ENCODE measurements around the gene STARD8.

DNA sequence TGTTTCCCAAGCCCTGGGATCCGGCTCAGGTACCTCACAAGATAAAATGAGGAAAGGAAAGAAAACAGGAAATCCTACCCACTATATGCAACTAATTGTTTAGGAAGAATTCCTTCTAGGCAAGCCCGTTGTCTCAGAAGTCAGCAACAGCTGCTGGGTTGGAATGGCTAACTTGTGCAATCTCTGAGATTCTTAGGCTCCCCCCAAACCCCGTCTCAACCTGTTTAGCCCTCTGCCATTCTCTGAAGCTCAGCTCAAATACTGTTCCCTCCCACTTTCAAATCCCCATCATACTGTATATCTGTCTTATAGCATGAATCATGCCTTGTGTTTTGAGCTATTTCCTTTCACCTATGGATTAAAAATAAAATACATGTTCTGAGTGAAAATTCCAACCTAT, 28.9 kb downstream of the STARD8 start:
- TF ChIP-seq ZFP3 (CRISPR knock-in tag; IDR thresholded peaks at IDR 0.05) (no peak), ZFP30 (CRISPR knock-in tag; IDR thresholded peaks at IDR 0.05) (no peak), ZC3H10 (CRISPR knock-in tag; IDR thresholded peaks at IDR 0.05) (no peak), TCF4 (CRISPR knock-in tag; IDR thresholded peaks at IDR 0.05; ENCODE audit: borderline replicate concordance) (no peak), TOX (CRISPR knock-in tag; IDR thresholded peaks at IDR 0.05; ENCODE audit: borderline replicate concordance) (no peak)
- TF ChIP-seq, protein P1, sequence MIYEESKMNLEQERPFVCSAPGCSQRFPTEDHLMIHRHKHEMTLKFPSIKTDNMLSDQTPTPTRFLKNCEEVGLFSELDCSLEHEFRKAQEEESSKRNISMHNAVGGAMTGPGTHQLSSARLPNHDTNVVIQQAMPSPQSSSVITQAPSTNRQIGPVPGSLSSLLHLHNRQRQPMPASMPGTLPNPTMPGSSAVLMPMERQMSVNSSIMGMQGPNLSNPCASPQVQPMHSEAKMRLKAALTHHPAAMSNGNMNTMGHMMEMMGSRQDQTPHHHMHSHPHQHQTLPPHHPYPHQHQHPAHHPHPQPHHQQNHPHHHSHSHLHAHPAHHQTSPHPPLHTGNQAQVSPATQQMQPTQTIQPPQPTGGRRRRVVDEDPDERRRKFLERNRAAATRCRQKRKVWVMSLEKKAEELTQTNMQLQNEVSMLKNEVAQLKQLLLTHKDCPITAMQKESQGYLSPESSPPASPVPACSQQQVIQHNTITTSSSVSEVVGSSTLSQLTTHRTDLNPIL (CRISPR knock-in tag; IDR thresholded peaks at IDR 0.05; ENCODE audit: low read depth): no peak
- TF ChIP-seq, protein P2, sequence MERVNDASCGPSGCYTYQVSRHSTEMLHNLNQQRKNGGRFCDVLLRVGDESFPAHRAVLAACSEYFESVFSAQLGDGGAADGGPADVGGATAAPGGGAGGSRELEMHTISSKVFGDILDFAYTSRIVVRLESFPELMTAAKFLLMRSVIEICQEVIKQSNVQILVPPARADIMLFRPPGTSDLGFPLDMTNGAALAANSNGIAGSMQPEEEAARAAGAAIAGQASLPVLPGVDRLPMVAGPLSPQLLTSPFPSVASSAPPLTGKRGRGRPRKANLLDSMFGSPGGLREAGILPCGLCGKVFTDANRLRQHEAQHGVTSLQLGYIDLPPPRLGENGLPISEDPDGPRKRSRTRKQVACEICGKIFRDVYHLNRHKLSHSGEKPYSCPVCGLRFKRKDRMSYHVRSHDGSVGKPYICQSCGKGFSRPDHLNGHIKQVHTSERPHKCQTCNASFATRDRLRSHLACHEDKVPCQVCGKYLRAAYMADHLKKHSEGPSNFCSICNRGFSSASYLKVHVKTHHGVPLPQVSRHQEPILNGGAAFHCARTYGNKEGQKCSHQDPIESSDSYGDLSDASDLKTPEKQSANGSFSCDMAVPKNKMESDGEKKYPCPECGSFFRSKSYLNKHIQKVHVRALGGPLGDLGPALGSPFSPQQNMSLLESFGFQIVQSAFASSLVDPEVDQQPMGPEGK (CRISPR knock-in tag; IDR thresholded peaks at IDR 0.05; ENCODE audit: borderline replicate concordance): no peak
